GM18505 (cell line): ENCODE data around the gene APCDD1.

Source experiments
- ATAC-seq: cut with Tn5 transposase; IDR thresholded peaks from one replicate; pipeline ENCODE4 v1.9.1; 2021; ENCODE audit not compliant: unreplicated experiment
- POLR2A ChIP-seq: IDR thresholded peaks from 4 replicates; pipeline ENCODE4 v1.6.1; 2011; ENCODE audit warnings: borderline replicate concordance; ENCODE audit not compliant: insufficient read depth, insufficient read length; ENCODE audit errors: extremely low read depth

The APCDD1 gene

GRCh38 chr18:10418836-10419235, 35.6 kb upstream of the APCDD1 start:
- no peak for TF ChIP-seq POLR2A
- no peak for ATAC-seq

- ATAC-seq, result no peak
Observed at GRCh38 chr18:10419420-10420103, 34.9 kb upstream of the APCDD1 start.

GRCh38 chr18:10420561-10421352, 33.7 kb upstream of the APCDD1 start:
- ATAC-seq, result no peak
- TF ChIP-seq POLR2A, result no peak

More at GRCh38 chr18:10419420-10420103, 34.9 kb upstream of the APCDD1 start:
- no peak for TF ChIP-seq POLR2A

GRCh38 chr18:10421859-10422258, 32.6 kb upstream of the APCDD1 start:
- no peak for TF ChIP-seq POLR2A
- no peak for ATAC-seq

GRCh38 chr18:10422731-10423130, 31.7 kb upstream of the APCDD1 start:
- TF ChIP-seq POLR2A, result no peak
- no peak for ATAC-seq

- no peak for TF ChIP-seq POLR2A
- no peak for ATAC-seq
Observed at GRCh38 chr18:10424585-10425307, 29.7 kb upstream of the APCDD1 start.

GRCh38 chr18:10430677-10431076, 23.8 kb upstream of the APCDD1 start:
- TF ChIP-seq POLR2A, result no peak
- no peak for ATAC-seq

- ATAC-seq, result no peak
- TF ChIP-seq POLR2A, result no peak
Observed at GRCh38 chr18:10431680-10432079, 22.8 kb upstream of the APCDD1 start.

GRCh38 chr18:10432781-10433180, 21.7 kb upstream of the APCDD1 start:
- no peak for TF ChIP-seq POLR2A
- ATAC-seq, result no peak

- ATAC-seq, result no peak
Observed at GRCh38 chr18:10436160-10436559, 18.3 kb upstream of the APCDD1 start.

GRCh38 chr18:10437837-10438236, 16.6 kb upstream of the APCDD1 start:
- no peak for ATAC-seq
- no peak for TF ChIP-seq POLR2A

More at GRCh38 chr18:10436160-10436559, 18.3 kb upstream of the APCDD1 start:
- TF ChIP-seq POLR2A, result no peak

- no peak for ATAC-seq
- TF ChIP-seq POLR2A, result no peak
Observed at GRCh38 chr18:10439898-10440297, 14.5 kb upstream of the APCDD1 start.

GRCh38 chr18:10440884-10441283, 13.6 kb upstream of the APCDD1 start:
- TF ChIP-seq POLR2A, result no peak
- ATAC-seq, result no peak
